HCT116 (cell line): Measurements from ENCODE around the gene P2RX1. TPM values are rescaled to one million over a fixed set of nuclear protein-coding genes. Genes with fewer than 3 reads are reported as not detected.

Experiments
- ATAC-seq: fragments of 200-7000 bp; cut with Tn5 transposase; 2 replicates; pipeline ENCODE4 v1.9.1; 2020; ENCODE audit warnings: mild to moderate bottlenecking, moderate library complexity
- BruUV-seq: library from RNA; stranded (reverse); fragments of 400-500 nt; replicated peaks from 2 replicates; lab custom pipeline; 2021; lab: Mats Ljungman, UMichigan
- CTCF ChIA-PET: fragments of 300-600 bp; sonication (Branson Sonifier 250); formaldehyde crosslinking; loops from one replicate; lab custom pipeline; 2021; ENCODE audit warnings: antibody characterized with exemption; lab: Charles Lee
- POLR2A ChIA-PET: fragments of 300-600, 350-600 bp; sonication (Branson Sonifier 250); formaldehyde crosslinking; loops from one replicate; lab custom pipeline; 2021; ENCODE audit warnings: antibody characterized with exemption; lab: Charles Lee
- RAD21 ChIA-PET, 2 experiments: fragments of 300-600 bp; sonication (Branson Sonifier 250); formaldehyde crosslinking; loops; one replicate each; lab custom pipeline; 2023; ENCODE audit warnings: low total read pairs in 2 of 2; ENCODE audit not compliant: uncharacterized antibody in 2 of 2, unreplicated experiment in 2 of 2, low non-redundant PET in 1 of 2; lab: Charles Lee
- DNase-seq: peaks from one replicate; pipeline ENCODE4 v3.0.0-alpha.2; 2010; ENCODE audit warnings: low read depth, low spot score
- H2AFZ ChIP-seq: fragments of 200-600 bp; shearing (Covaris generic), sonication (generic); 2 replicates; pipeline ENCODE4 v1.6.1; 2017; ENCODE audit warnings: low read depth, mixed run types, mixed read lengths, antibody characterized with exemption, low read length; ENCODE audit not compliant: poor library complexity, severe bottlenecking
- H3K27ac ChIP-seq: 2 replicates; pipeline ENCODE4 v1.5.1; 2012; ENCODE audit warnings: low read depth, low read length
- H3K27me3 ChIP-seq: fragments of 200-600 bp; sonication (generic); 2 replicates; pipeline ENCODE4 v1.6.1; 2016; ENCODE audit warnings: mixed run types, low read length, mixed read lengths; ENCODE audit not compliant: insufficient read depth
- H3K36me3 ChIP-seq, 2 experiments: fragments of 200-500 bp in 1 of 2; fragments of 200-600 bp in 1 of 2; sonication (Bioruptor generic) in 1 of 2; sonication (generic) in 1 of 2; 2 replicates each; pipeline versions ENCODE4 v1.5.1 to v1.6.1; 2014 to 2016; ENCODE audit warnings: low read length in 2 of 2, inconsistent platforms in 1 of 2, mixed read lengths in 1 of 2, mixed run types in 1 of 2; ENCODE audit not compliant: insufficient read depth in 2 of 2, control insufficient read depth in 1 of 2
- H3K4me1 ChIP-seq, 2 experiments: fragments of 200-600 bp in 1 of 2; sonication (generic) in 1 of 2; 2 replicates each; pipeline versions ENCODE4 v1.5.1 to v1.6.1; 2012 to 2017; ENCODE audit warnings: low read length in 2 of 2, inconsistent platforms in 1 of 2, mild to moderate bottlenecking in 1 of 2, mixed read lengths in 1 of 2, mixed run types in 1 of 2, moderate library complexity in 1 of 2; ENCODE audit not compliant: insufficient read depth in 2 of 2, control insufficient read depth in 1 of 2
- H3K4me2 ChIP-seq: fragments of 200-600 bp; sonication (generic); 2 replicates; pipeline ENCODE4 v1.6.1; 2017; ENCODE audit warnings: mixed run types, low read length, mixed read lengths
- H3K4me3 ChIP-seq, 2 experiments: fragments of 200-600 bp in 1 of 2; sonication (generic) in 1 of 2; replicated peaks in 1 of 2; 2 replicates each; pipeline ENCODE4 v1.5.1; 2011 to 2016; ENCODE audit warnings: low read length in 2 of 2, control low read depth in 1 of 2, low read depth in 1 of 2, mild to moderate bottlenecking in 1 of 2, mixed read lengths in 1 of 2, mixed run types in 1 of 2
- H3K79me2 ChIP-seq: fragments of 200-600 bp; sonication (generic); 2 replicates; pipeline ENCODE4 v1.6.1; 2017; ENCODE audit warnings: mild to moderate bottlenecking, mixed run types, low read length, moderate library complexity, mixed read lengths; ENCODE audit not compliant: insufficient read depth
- H3K9ac ChIP-seq: fragments of 200-600 bp; sonication (generic); 2 replicates; pipeline ENCODE4 v1.6.1; 2016; ENCODE audit warnings: low read length, mixed read lengths
- H3K9me2 ChIP-seq: fragments of 200-600 bp; sonication (generic), shearing (Covaris generic); 2 replicates; pipeline ENCODE4 v1.6.1; 2017; ENCODE audit warnings: mixed run types, mild to moderate bottlenecking, moderate library complexity; ENCODE audit not compliant: insufficient read depth
- H3K9me3 ChIP-seq, 2 experiments: fragments of 200-500 bp in 1 of 2; fragments of 200-600 bp in 1 of 2; sonication (Bioruptor generic) in 1 of 2; sonication (generic) in 1 of 2; 2 replicates each; pipeline ENCODE4 v1.6.1; 2014 to 2017; ENCODE audit warnings: low read length in 2 of 2, mixed read lengths in 2 of 2, inconsistent platforms in 1 of 2, low read depth in 1 of 2, mild to moderate bottlenecking in 1 of 2, mixed run types in 1 of 2, moderate library complexity in 1 of 2; ENCODE audit not compliant: control insufficient read depth in 1 of 2, insufficient read depth in 1 of 2
- H4K20me1 ChIP-seq: fragments of 200-600 bp; sonication (generic), shearing (Covaris generic); 2 replicates; pipeline ENCODE4 v1.6.1; 2017; ENCODE audit warnings: mixed run types, mild to moderate bottlenecking, moderate library complexity; ENCODE audit not compliant: insufficient read depth
- ATF3 ChIP-seq: IDR thresholded peaks from 2 replicates; pipeline ENCODE4 v1.6.1; 2012
- CBX3 ChIP-seq: IDR thresholded peaks from 2 replicates; pipeline ENCODE4 v1.6.1; 2012; ENCODE audit warnings: low read depth
- CEBPB ChIP-seq: IDR thresholded peaks from 2 replicates; pipeline ENCODE4 v1.6.1; 2012; ENCODE audit warnings: low read depth
- JUND ChIP-seq: IDR thresholded peaks from 2 replicates; pipeline ENCODE4 v1.6.1; 2012
- SP1 ChIP-seq: IDR thresholded peaks from 2 replicates; pipeline ENCODE4 v1.6.1; 2012; ENCODE audit warnings: low read depth
- SRF ChIP-seq: IDR thresholded peaks from 2 replicates; pipeline ENCODE4 v1.6.1; 2012; ENCODE audit warnings: low read depth
- ZFX ChIP-seq: fragments of 450-650 bp; IDR thresholded peaks from 2 replicates; pipeline ENCODE4 v1.6.1; 2017
- intact Hi-C: fragments of 100-400 bp; cut with micrococcal nuclease; formaldehyde crosslinking; loops from 2 replicates; pipeline ENCODE4 v1.10.0; 2022
- total RNA-seq: library from RNA; stranded (reverse); gene quantifications from one replicate; pipeline ENCODE4 v1.2.1, GENCODE V29; 2021; ENCODE audit not compliant: unreplicated experiment
- TF ChIP-seq, protein P1 (sequence below): IDR thresholded peaks from 2 replicates; pipeline ENCODE4 v1.6.1; 2011; ENCODE audit warnings: mild to moderate bottlenecking, low read length, moderate library complexity; ENCODE audit not compliant: insufficient replicate concordance; ENCODE audit errors: extremely low read depth
- TF ChIP-seq, protein P2 (sequence below): IDR thresholded peaks from 2 replicates; pipeline ENCODE4 v1.6.1; 2012

Gene P2RX1
- total RNA-seq, 1 experiment from 2014 or later = not detected

- H3K9me3 ChIP-seq = no peaks in the 10 kb centered on the region
- H2AFZ ChIP-seq = no peak overlapping the region
- H3K9ac ChIP-seq = no peak overlapping the region
- peaks cover 6 to 14% of the 10 kb centered on the region in 2 experiments; a peak in 3 of 4 replicates for H3K4me1 ChIP-seq
- H3K79me2 ChIP-seq = no peaks in the 10 kb centered on the region
- no peaks in the 10 kb centered on the region for H4K20me1 ChIP-seq
- H3K27ac ChIP-seq = no peak overlapping the region
- H3K27me3 ChIP-seq = no peaks in the 10 kb centered on the region
- TF ChIP-seq, protein P1, sequence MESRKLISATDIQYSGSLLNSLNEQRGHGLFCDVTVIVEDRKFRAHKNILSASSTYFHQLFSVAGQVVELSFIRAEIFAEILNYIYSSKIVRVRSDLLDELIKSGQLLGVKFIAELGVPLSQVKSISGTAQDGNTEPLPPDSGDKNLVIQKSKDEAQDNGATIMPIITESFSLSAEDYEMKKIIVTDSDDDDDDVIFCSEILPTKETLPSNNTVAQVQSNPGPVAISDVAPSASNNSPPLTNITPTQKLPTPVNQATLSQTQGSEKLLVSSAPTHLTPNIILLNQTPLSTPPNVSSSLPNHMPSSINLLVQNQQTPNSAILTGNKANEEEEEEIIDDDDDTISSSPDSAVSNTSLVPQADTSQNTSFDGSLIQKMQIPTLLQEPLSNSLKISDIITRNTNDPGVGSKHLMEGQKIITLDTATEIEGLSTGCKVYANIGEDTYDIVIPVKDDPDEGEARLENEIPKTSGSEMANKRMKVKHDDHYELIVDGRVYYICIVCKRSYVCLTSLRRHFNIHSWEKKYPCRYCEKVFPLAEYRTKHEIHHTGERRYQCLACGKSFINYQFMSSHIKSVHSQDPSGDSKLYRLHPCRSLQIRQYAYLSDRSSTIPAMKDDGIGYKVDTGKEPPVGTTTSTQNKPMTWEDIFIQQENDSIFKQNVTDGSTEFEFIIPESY = no peak
- TF ChIP-seq SP1 = no peak
- no peak for TF ChIP-seq CEBPB
- TF ChIP-seq CBX3 = no peak
- no peak for TF ChIP-seq ATF3
- TF ChIP-seq SRF = no peak
- TF ChIP-seq, protein P2, sequence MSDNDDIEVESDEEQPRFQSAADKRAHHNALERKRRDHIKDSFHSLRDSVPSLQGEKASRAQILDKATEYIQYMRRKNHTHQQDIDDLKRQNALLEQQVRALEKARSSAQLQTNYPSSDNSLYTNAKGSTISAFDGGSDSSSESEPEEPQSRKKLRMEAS = no peak
- TF ChIP-seq ZFX = no peak
- TF ChIP-seq JUND = no peak
- no peak overlapping the region for H3K4me3 ChIP-seq
- no peak for DNase-seq
- no peaks in the 10 kb centered on the region for H3K36me3 ChIP-seq
- ChIA-PET RAD21 (no interaction called here), CTCF (no interaction called here), POLR2A (no interaction called here)
- H3K4me2 ChIP-seq = no peak overlapping the region
- no TSS peak for BruUV-seq
- H3K9me2 ChIP-seq = no peaks in the 10 kb centered on the region
- intact Hi-C loops = no loop called here
- no peak for ATAC-seq
Observed at GRCh38 chr17:3940965-3941698, 24.9 kb upstream of the P2RX1 start.
